GM10266 (cell line): ENCODE results near the gene TEP1.
"Not testable (repeated sequence)": the region's sequence is repeated elsewhere in the genome, so short reads cannot be mapped to it uniquely, and the experiment has no call there.

ENCODE experiments used
- DNase-seq: peaks from one replicate; pipeline ENCODE4 v3.0.0; 2012; ENCODE audit errors: extremely low spot score
- TF ChIP-seq, protein P1 (sequence below): IDR thresholded peaks from 2 replicates; pipeline ENCODE4 v1.5.1; 2012; ENCODE audit warnings: mild to moderate bottlenecking, low read depth; ENCODE audit not compliant: control insufficient read depth, insufficient read depth; ENCODE audit errors: missing control alignments

The TEP1 gene

DNA sequence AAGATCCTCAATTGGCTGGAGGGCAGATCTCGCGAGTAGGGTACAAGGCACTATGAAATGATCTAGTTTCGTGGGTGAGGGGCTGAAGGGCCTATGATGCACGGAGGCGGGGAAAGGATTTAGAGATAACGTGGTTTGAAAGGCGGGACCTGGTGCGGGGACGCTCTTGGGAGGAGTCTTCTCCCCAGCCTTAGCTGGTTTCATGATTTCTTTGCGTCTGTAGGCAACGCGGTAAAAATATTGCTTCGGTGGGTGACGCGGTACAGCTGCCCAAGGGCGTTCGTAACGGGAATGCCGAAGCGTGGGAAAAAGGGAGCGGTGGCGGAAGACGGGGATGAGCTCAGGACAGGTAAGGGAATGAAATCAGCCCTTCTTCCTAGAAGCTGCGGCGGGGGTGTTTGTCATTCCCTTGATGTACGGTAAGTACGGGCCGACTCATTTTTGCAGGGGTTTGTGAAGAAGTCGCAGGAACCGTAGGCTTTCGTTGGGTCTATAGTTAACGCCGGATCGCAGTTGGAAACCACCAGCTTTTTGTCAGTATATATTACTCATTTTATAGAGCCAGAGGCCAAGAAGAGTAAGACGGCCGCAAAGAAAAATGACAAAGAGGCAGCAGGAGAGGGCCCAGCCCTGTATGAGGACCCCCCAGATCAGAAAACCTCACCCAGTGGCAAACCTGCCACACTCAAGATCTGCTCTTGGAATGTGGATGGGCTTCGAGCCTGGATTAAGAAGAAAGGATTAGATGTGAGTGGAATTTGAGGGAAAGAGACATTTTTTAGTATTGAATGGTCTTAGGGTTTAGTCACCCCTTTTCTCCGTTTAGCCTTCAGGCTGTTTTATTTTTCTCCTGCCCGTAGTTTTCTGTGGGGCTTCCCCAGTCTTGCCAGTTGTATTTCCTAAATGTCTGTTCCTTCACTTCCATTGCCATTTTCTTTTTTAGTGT, 42.3 kb upstream of the TEP1 start:
- no peak for DNase-seq
- TF ChIP-seq, protein P1, sequence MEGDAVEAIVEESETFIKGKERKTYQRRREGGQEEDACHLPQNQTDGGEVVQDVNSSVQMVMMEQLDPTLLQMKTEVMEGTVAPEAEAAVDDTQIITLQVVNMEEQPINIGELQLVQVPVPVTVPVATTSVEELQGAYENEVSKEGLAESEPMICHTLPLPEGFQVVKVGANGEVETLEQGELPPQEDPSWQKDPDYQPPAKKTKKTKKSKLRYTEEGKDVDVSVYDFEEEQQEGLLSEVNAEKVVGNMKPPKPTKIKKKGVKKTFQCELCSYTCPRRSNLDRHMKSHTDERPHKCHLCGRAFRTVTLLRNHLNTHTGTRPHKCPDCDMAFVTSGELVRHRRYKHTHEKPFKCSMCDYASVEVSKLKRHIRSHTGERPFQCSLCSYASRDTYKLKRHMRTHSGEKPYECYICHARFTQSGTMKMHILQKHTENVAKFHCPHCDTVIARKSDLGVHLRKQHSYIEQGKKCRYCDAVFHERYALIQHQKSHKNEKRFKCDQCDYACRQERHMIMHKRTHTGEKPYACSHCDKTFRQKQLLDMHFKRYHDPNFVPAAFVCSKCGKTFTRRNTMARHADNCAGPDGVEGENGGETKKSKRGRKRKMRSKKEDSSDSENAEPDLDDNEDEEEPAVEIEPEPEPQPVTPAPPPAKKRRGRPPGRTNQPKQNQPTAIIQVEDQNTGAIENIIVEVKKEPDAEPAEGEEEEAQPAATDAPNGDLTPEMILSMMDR, result no peak

DNA sequence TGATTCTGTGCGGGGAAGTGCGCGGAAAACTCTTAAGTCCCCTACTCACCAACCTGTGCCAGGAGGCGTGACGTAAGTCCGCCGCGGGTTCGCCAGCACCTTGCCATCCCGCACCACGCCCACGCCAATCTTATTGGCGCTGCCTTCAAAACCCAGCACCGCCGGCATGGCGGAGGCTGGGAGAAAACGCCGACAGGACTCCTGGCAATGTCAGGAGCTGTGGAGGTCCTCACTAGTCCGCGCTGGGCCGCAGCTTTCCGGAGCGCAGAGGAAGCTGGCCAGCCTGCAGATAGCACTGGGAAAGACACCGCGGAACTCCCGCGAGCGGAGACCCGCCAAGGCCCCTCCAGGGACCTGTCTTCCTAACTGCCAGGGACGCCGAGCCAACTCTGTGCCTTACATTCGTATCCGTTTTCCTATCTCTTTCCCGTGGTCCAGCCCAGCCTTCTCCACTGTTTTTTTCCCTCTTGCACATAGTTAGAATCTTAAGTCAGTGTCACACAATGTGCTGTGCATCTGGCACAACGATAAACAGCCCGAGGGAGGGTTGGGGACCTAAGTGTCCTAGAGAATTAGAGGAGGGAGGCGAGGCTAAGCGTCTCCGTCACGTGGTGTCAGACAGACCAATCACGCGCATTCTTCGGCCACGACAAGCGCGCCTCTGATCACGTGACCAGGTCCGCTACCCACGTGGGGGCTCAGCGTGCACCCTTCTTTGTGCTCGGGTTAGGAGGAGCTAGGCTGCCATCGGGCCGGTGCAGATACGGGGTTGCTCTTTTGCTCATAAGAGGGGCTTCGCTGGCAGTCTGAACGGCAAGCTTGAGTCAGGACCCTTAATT, 41.4 kb upstream of the TEP1 start, which contains the start of the genes APEX1 and OSGEP:
Gene APEX1 (plus strand): TSS at position 711 of the 839 bp plus-strand sequence. CDS start 420 bp downstream, outside the sequence.
Gene OSGEP (minus strand): TSS at position 297 of the 839 bp plus-strand sequence. CDS start 129 bp downstream, at position 168.
- DNase-seq, result peak; percentile 97
- TF ChIP-seq, protein P1, result no peak

DNA sequence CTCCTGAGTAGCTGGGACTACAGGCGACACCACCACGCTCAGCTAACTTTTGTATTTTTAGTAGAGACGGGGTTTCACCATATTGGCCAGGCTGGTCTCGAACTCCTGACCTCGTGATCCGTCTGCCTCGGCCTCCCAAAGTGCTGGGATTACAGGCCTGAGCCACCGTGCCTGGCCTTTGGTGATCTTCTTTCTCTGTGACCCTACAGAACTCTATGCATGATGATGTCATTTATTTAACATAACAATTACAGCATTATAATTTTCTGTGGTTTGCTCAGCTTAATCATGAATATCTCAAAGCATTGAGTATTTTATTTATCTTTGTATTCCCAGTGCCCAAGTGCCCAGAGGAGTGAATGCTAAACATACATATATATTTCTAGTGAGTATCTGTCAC, 39.5 kb upstream of the TEP1 start:
- not testable (repeated sequence) for DNase-seq

DNA sequence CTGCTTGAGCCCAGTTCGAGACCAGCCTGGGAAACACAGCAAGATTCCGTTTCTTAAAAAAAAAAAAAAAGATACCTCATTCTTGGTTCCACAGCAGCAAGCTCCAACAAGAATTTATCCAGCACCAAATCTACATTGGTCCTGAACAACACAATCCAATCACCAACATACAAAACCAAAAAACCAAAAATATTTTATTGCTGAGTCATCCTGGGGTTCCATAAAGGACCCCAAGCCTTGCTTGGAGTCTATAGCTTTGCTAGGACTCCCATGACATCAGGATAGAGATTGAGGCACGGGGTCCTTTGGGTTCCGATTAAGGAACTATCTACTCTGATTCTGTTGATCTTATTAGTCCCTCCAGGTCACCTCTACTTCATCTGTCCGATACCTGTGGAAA, 33.6 kb upstream of the TEP1 start:
- DNase-seq, result no peak
- TF ChIP-seq, protein P1, result no peak

DNA sequence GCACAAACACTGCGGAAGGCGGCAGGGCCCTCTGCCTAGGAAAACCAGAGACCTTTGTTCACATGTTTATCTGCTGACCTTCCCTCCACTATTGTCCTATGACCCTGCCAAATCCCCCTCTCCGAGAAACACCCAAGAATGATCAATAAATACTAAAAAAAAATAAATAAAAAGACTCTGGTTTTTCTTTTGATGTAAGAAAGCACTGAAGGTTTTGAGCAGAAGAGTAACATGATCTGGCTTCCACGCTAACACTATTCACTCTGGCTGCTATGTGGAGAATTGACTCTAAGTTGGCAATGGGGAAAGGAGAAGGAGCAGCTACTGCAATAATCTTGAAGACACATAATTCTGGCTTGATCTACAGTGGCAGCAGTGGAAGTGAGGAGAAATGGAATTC, 30.3 kb upstream of the TEP1 start:
- DNase-seq, result not testable (repeated sequence)

DNA sequence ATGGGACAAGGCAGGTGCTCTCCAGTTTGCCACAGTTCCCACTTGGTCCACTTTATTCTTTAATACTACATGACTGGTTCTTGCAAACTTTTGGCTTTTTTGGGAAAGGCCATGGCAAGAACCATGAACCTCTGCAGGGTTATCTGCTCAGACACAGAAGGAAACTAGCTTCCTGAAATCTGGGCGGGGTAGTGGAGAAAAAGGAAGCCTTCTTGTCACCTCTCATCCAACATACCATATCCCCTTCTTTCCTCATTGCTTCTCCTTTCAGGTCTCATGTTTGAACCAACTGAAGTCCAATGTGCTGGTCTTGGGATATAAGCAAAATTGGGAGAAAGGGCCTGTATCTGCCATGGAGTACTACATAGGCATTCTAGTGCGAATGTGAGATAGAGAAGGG, 28.2 kb upstream of the TEP1 start:
- DNase-seq, result no peak
- TF ChIP-seq, protein P1, result no peak

DNA sequence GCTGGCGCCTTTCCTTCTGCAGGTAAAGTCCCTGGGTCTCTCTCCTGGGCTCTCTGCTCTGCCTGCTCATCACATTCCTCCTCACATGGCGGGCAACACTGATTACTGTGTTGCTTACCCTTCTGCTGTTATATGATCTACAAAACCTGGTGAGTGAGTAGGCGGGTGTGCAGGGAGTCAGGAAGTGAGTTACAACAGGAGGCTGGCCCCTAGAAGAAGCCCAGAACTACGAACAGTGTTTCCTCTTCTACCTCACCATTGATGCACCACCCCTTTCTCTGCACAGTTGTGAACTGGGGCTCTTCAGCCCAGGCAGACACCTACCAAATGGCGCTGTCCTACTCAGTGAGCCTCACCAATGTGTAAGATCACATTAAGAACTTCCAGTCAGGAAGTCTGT, 27.6 kb upstream of the TEP1 start:
- TF ChIP-seq, protein P1, result no peak
- no peak for DNase-seq

DNA sequence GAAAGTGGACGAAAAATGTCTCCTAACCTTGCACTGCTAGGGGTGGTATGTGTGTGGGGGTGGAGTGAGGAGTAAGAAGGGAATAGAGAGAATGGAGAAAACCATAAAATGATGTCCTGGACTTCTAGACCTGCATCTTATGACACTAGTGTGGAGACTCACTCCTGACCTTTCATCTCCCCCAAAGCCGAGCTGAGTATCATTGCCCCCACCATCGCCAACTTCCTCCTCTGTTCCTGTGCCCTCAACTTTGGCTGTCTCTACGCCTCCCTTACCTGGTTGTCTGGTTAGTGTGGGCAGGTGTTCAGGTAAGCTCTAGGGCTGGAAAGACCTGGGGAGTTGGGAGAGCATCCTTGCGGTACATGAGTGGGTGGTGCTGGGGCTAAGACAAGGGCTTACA, 27.2 kb upstream of the TEP1 start:
- DNase-seq, result no peak

More for the DNA sequence above, 27.2 kb upstream of the TEP1 start:
- TF ChIP-seq, protein P1, result no peak
